IPS DF 4.7 (cell line): ENCODE measurements around the gene RNF169.

Experiments used
- DNase-seq: peaks from one replicate; pipeline ENCODE4 v3.0.0-alpha.2; 2013; ENCODE audit warnings: low spot score; ENCODE audit errors: extremely low read depth

The RNF169 gene

DNA sequence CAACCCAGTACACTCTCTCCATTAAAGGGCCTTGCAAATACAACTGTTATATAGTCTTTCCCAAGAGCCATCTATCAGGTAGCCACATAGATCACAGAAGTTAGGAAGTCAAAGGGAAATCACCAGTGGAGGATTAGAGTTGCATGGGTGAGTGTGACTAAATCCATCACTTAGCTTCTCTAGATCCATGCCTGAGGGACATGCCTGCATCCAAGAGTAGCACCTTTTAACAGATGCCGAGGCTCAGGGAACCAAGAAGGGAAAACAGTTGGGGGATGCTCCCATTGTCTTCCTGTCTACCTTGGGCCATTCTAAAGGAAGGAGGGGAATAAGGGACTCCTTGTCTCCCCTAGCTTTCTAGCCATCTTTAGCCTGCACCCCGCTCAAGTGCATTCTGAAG, 122.4 kb downstream of the RNF169 start:
- DNase-seq, result no peak

DNA sequence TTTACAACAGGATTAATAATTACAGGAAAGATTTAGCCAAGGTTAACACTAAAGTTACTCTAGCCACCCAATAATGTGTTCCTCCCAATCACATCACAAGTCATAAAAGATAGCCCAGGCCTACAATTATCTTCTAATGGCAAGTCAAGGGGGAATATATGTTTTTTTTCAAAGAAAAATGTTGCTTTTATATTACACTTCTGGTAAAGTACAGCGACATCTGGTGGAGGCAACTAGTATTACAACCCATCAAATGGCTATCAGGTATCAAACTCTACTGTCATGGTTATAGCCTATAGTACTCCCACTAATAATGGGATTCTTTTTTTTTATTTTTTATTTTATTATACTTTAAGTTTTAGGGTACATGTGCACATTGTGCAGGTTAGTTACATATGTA, 128.5 kb downstream of the RNF169 start:
- peak; percentile 33 for DNase-seq
